GM23338 (cell line): ENCODE data around the gene CAMTA1. TPM values are rescaled to one million over a fixed set of nuclear protein-coding genes. Genes with fewer than 3 reads are reported as not detected.

ENCODE experiments used
- ATAC-seq: fragments of 200-7000 bp; cut with Tn5 transposase; 3 replicates; pipeline ENCODE4 v1.9.1; 2020
- DNase-seq: peaks from one replicate; pipeline ENCODE4 v3.0.0-alpha.2; 2015; ENCODE audit warnings: low spot score
- H2AFZ ChIP-seq: fragments of 200-600 bp; sonication (generic); 2 replicates; pipeline ENCODE4 v1.8.0; 2016; ENCODE audit warnings: antibody characterized with exemption, mild to moderate bottlenecking, moderate library complexity
- H3F3A ChIP-seq: fragments of 200-600 bp; sonication (generic); replicated peaks from 2 replicates; pipeline ENCODE4 v1.8.0; 2017; ENCODE audit warnings: antibody characterized with exemption, mixed run types, low read depth
- H3K27ac ChIP-seq: fragments of 200-600 bp; sonication (generic); 2 replicates; pipeline ENCODE4 v1.6.1; 2016; ENCODE audit warnings: low read depth
- H3K27me3 ChIP-seq: fragments of 200-600 bp; sonication (generic); 2 replicates; pipeline ENCODE4 v1.8.0; 2016; ENCODE audit warnings: mild to moderate bottlenecking, mixed run types, moderate library complexity; ENCODE audit not compliant: insufficient read depth
- H3K36me3 ChIP-seq: fragments of 200-600 bp; sonication (generic); 2 replicates; pipeline ENCODE4 v1.8.0; 2016; ENCODE audit warnings: mild to moderate bottlenecking; ENCODE audit not compliant: insufficient read depth
- H3K4me1 ChIP-seq: fragments of 200-600 bp; sonication (generic); 2 replicates; pipeline ENCODE4 v1.8.0; 2016; ENCODE audit warnings: mild to moderate bottlenecking, moderate library complexity; ENCODE audit not compliant: insufficient read depth
- H3K4me2 ChIP-seq: fragments of 200-600 bp; sonication (generic); 2 replicates; pipeline ENCODE4 v1.7.1; 2017; ENCODE audit warnings: mixed run types
- H3K4me3 ChIP-seq: fragments of 200-600 bp; sonication (generic); 2 replicates; pipeline ENCODE4 v1.6.1; 2016; ENCODE audit warnings: mixed run types
- H3K79me2 ChIP-seq: fragments of 200-600 bp; sonication (generic); replicated peaks from 2 replicates; pipeline ENCODE4 v1.8.0; 2017; ENCODE audit warnings: mild to moderate bottlenecking; ENCODE audit not compliant: insufficient read depth
- H3K9me2 ChIP-seq: fragments of 200-600 bp; sonication (generic); 2 replicates; pipeline ENCODE4 v1.8.0; 2017; ENCODE audit not compliant: insufficient read depth
- H4K20me1 ChIP-seq: fragments of 200-600 bp; sonication (generic); replicated peaks from 2 replicates; pipeline ENCODE4 v1.8.0; 2017; ENCODE audit warnings: mild to moderate bottlenecking; ENCODE audit not compliant: insufficient read depth
- H3K27ac Mint-ChIP-seq: 2 replicates; pipeline ENCODE4 v1.8.0; 2020; ENCODE audit warnings: inconsistent platforms, mild to moderate bottlenecking, moderate library complexity, mixed read lengths
- H3K27me3 Mint-ChIP-seq: 3 replicates; pipeline ENCODE4 v1.8.0; 2022; ENCODE audit warnings: low read depth, mild to moderate bottlenecking, moderate library complexity, mixed read lengths, inconsistent platforms; ENCODE audit not compliant: insufficient read depth, poor library complexity
- H3K36me3 Mint-ChIP-seq: 3 replicates; pipeline ENCODE4 v1.8.0; 2021; ENCODE audit warnings: low read depth, mild to moderate bottlenecking, inconsistent platforms, moderate library complexity, mixed read lengths
- H3K4me1 Mint-ChIP-seq: 3 replicates; pipeline ENCODE4 v1.8.0; 2020; ENCODE audit warnings: mild to moderate bottlenecking, inconsistent platforms, mixed read lengths
- H3K4me3 Mint-ChIP-seq: 3 replicates; pipeline ENCODE4 v1.8.0; 2021; ENCODE audit warnings: moderate library complexity, mild to moderate bottlenecking, inconsistent platforms, mixed read lengths
- H3K9me3 Mint-ChIP-seq: 3 replicates; pipeline ENCODE4 v1.8.0; 2020; ENCODE audit warnings: moderate library complexity, mild to moderate bottlenecking, inconsistent platforms, mixed read lengths
- CREB1 ChIP-seq: fragments of 250-450 bp; sonication (Bioruptor Pico); IDR thresholded peaks from 2 replicates; pipeline ENCODE4 v1.5.0; 2020; ENCODE audit warnings: low read depth, mild to moderate bottlenecking, moderate library complexity
- EZH2 ChIP-seq: fragments of 200-600 bp; sonication (generic); IDR thresholded peaks from one replicate; pipeline ENCODE4 v1.8.0; 2017; ENCODE audit warnings: antibody characterized with exemption, mild to moderate bottlenecking, low read depth; ENCODE audit not compliant: unreplicated experiment
- EZH2phosphoT487 ChIP-seq: fragments of 200-600 bp; sonication (generic); IDR thresholded peaks from one replicate; pipeline ENCODE4 v1.8.1; 2018; ENCODE audit warnings: antibody characterized with exemption; ENCODE audit not compliant: unreplicated experiment
- JUNB ChIP-seq: IDR thresholded peaks from one replicate; pipeline ENCODE4 v1.6.1; 2016; ENCODE audit warnings: antibody characterized with exemption; ENCODE audit not compliant: unreplicated experiment
- NANOG ChIP-seq: IDR thresholded peaks from 2 replicates; pipeline ENCODE4 v1.6.1; 2016; ENCODE audit warnings: antibody characterized with exemption, borderline replicate concordance
- POLR2AphosphoS5 ChIP-seq: IDR thresholded peaks from 2 replicates; pipeline ENCODE4 v1.6.1; 2016; ENCODE audit warnings: antibody characterized with exemption, low read depth
- STAT1 ChIP-seq: IDR thresholded peaks from one replicate; pipeline ENCODE4 v1.6.1; 2016; ENCODE audit warnings: antibody characterized with exemption; ENCODE audit not compliant: unreplicated experiment
- ZNF114 ChIP-seq: fragments of 250-450 bp; sonication (Bioruptor Pico); IDR thresholded peaks from 2 replicates; pipeline ENCODE4 v1.5.0; 2020; ENCODE audit warnings: mild to moderate bottlenecking, moderate library complexity
- ZNF331 ChIP-seq: fragments of 250-450 bp; sonication (Bioruptor Pico); IDR thresholded peaks from 2 replicates; pipeline ENCODE4 v1.5.0; 2020; ENCODE audit warnings: low read depth, mild to moderate bottlenecking, moderate library complexity
- ZNF462 ChIP-seq: fragments of 250-450 bp; sonication (Bioruptor Pico); IDR thresholded peaks from 2 replicates; pipeline ENCODE4 v1.5.0; 2020; ENCODE audit warnings: mild to moderate bottlenecking, moderate library complexity
- polyA plus RNA-seq: library from polyadenylated mRNA; unstranded; fragments of >200 nt; fragmentation: Nextera tagmentation; extraction: Ambion mirVana; gene quantifications from 2 replicates; pipeline ENCODE4 v1.2.1, GENCODE V29; 2016
- total RNA-seq: library from RNA; depleted of rRNA; stranded (reverse); fragments of >200 nt; shearing (Covaris generic); gene quantifications from 2 replicates; pipeline ENCODE4 v1.2.3, GENCODE V29; 2014
- TF ChIP-seq, protein P1 (sequence below): IDR thresholded peaks from one replicate; pipeline ENCODE4 v1.6.1; 2018; ENCODE audit warnings: antibody characterized with exemption; ENCODE audit not compliant: unreplicated experiment
- TF ChIP-seq, protein P2 (sequence below), 2 experiments: fragments of 200-600 bp in 1 of 2; sonication (generic) in 1 of 2; conservative IDR thresholded peaks; 2 replicates each; pipeline versions ENCODE4 v1.5.1 to v1.6.1; 2016 to 2017; ENCODE audit warnings: antibody characterized with exemption in 2 of 2, low read depth in 2 of 2, mild to moderate bottlenecking in 2 of 2, moderate library complexity in 1 of 2
- TF ChIP-seq, protein P3 (sequence below): IDR thresholded peaks from 2 replicates; pipeline ENCODE4 v1.6.1; 2016; ENCODE audit warnings: antibody characterized with exemption

The CAMTA1 gene
- total and polyA plus RNA-seq, 2 experiments from 2014 or later, result 115 to 519 TPM

- Mint-ChIP-seq H3K4me3 (no peak overlapping the region), H3K4me1 (peaks cover under 1% of the 10 kb centered on the region; the same call in 1 of the 3 replicates), H3K9me3 (no peaks in the 10 kb centered on the region), H3K27ac (no peak overlapping the region), H3K36me3 (no peaks in the 10 kb centered on the region), H3K27me3 (no peaks in the 10 kb centered on the region)
- H3K27me3 ChIP-seq, result no peaks in the 10 kb centered on the region
- no peaks in the 10 kb centered on the region for H4K20me1 ChIP-seq
- no peak overlapping the region for H3K27ac ChIP-seq
- H2AFZ ChIP-seq, result no peak overlapping the region
- no peaks in the 10 kb centered on the region for H3K9me2 ChIP-seq
- ATAC-seq, result no peak
- DNase-seq, result no peak
- H3K79me2 ChIP-seq, result no peaks in the 10 kb centered on the region
- no peaks in the 10 kb centered on the region for H3K4me1 ChIP-seq
- no peak overlapping the region for H3K4me3 ChIP-seq
- no peaks in the 10 kb centered on the region for H3F3A ChIP-seq
- TF ChIP-seq NANOG (no peak), POLR2AphosphoS5 (no peak), ZNF331 (no peak), STAT1 (no peak), ZNF114 (no peak), ZNF462 (CRISPR knock-in tag) (no peak), EZH2 (no peak), JUNB (no peak), CREB1 (CRISPR knock-in tag) (no peak), EZH2phosphoT487 (no peak)
- TF ChIP-seq, protein P1, sequence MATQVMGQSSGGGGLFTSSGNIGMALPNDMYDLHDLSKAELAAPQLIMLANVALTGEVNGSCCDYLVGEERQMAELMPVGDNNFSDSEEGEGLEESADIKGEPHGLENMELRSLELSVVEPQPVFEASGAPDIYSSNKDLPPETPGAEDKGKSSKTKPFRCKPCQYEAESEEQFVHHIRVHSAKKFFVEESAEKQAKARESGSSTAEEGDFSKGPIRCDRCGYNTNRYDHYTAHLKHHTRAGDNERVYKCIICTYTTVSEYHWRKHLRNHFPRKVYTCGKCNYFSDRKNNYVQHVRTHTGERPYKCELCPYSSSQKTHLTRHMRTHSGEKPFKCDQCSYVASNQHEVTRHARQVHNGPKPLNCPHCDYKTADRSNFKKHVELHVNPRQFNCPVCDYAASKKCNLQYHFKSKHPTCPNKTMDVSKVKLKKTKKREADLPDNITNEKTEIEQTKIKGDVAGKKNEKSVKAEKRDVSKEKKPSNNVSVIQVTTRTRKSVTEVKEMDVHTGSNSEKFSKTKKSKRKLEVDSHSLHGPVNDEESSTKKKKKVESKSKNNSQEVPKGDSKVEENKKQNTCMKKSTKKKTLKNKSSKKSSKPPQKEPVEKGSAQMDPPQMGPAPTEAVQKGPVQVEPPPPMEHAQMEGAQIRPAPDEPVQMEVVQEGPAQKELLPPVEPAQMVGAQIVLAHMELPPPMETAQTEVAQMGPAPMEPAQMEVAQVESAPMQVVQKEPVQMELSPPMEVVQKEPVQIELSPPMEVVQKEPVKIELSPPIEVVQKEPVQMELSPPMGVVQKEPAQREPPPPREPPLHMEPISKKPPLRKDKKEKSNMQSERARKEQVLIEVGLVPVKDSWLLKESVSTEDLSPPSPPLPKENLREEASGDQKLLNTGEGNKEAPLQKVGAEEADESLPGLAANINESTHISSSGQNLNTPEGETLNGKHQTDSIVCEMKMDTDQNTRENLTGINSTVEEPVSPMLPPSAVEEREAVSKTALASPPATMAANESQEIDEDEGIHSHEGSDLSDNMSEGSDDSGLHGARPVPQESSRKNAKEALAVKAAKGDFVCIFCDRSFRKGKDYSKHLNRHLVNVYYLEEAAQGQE, result no peak
- TF ChIP-seq, protein P2, sequence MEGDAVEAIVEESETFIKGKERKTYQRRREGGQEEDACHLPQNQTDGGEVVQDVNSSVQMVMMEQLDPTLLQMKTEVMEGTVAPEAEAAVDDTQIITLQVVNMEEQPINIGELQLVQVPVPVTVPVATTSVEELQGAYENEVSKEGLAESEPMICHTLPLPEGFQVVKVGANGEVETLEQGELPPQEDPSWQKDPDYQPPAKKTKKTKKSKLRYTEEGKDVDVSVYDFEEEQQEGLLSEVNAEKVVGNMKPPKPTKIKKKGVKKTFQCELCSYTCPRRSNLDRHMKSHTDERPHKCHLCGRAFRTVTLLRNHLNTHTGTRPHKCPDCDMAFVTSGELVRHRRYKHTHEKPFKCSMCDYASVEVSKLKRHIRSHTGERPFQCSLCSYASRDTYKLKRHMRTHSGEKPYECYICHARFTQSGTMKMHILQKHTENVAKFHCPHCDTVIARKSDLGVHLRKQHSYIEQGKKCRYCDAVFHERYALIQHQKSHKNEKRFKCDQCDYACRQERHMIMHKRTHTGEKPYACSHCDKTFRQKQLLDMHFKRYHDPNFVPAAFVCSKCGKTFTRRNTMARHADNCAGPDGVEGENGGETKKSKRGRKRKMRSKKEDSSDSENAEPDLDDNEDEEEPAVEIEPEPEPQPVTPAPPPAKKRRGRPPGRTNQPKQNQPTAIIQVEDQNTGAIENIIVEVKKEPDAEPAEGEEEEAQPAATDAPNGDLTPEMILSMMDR (conservative IDR thresholded peaks at IDR 0.05; ENCODE audit: low read depth in 2 of 2), result no peak
- TF ChIP-seq, protein P3, sequence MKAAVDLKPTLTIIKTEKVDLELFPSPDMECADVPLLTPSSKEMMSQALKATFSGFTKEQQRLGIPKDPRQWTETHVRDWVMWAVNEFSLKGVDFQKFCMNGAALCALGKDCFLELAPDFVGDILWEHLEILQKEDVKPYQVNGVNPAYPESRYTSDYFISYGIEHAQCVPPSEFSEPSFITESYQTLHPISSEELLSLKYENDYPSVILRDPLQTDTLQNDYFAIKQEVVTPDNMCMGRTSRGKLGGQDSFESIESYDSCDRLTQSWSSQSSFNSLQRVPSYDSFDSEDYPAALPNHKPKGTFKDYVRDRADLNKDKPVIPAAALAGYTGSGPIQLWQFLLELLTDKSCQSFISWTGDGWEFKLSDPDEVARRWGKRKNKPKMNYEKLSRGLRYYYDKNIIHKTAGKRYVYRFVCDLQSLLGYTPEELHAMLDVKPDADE, result no peak
- H3K36me3 ChIP-seq, result no peaks in the 10 kb centered on the region
- H3K4me2 ChIP-seq, result no peak overlapping the region
Observed at GRCh38 chr1:7251454-7251800, 466.2 kb downstream of the CAMTA1 start.
